ENCODE results near the gene LRBA.

DNA sequence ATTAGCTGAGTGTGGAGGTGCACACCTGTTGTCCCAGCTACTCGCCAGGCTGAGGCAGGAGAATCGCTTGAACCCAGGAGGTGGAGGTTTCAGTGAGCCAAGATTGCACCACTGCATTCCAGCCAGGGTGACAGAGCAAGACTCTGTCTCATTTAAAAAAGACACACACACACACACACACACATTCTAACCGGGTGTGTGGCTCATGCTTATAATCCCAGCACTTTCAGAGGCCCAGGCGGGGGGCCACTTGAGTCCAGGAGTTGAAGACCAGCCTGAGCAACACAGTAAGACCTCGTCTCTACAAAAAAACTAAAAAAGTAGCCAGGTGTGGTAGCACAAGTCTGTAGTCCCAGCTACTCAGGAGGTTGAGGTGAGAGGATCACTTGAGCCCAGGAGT lies 152.3 kb downstream of the LRBA start:
- TF ChIP-seq POLR2AphosphoS5 (IDR thresholded peaks at IDR 0.05; ENCODE audit: low read depth, low read length) (no peak), POLR2A (IDR thresholded peaks at IDR 0.05; ENCODE audit: low read depth, low read length) (no peak)

All from GM12891 (cell line).